ENCODE results near the gene TMEM151B. TPM values are rescaled to one million over a fixed set of nuclear protein-coding genes. Genes with fewer than 3 reads are reported as not detected.

The TMEM151B gene
- total RNA-seq, 4 donors from 2014 or later, result 0.14 to 3.8 (median 1.7) TPM

DNA sequence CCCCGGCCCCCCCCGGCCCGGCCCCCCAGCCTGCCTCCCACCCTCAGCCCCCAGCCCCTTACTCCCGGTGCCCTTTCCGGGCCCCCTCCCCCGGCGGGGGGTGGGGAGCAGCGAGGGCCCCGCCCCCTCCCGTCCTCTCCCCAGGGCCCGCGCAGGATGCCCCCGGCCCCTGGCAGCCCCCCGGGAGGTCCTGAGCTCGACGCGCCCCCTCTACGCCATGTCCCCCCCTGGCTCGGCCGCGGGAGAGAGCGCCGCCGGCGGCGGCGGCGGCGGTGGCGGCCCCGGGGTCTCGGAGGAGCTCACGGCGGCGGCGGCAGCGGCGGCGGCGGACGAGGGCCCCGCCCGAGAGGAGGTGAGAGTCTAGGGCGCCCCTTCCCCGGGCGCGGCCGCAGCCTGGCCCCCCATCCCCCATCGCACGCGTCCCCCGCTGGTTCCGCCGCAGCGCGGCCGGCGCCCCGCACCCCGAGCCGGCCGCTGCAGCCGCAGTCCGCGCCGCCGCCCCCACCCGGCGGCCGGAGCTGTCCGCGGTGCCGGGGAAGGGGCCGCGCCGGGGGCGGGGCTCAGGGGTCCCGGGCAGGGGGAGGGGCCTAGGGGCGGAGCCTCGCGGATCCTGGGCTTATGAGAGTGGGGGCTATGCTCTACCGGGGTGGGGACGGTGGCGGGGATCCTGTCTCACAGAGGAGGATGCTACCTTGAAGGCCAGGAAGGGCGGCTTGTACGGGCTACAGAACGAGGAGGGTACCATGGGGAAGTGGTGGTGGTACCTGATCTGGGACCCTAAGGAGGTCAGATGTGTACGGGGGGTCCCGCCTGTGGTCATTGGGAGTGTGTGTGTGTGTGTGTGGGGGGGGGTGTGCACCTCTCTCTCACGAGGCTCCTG, 516 bp downstream of the TMEM151B start:
- Histone ChIP-seq H3K36me3 (no peaks in the 10 kb centered on the region), H3K4me1 (peaks cover 0 to 14% (median 7%) of the 10 kb centered on the region in 4 donors), H3K4me3 (peak overlapping the region in 3 of 4 donors; percentile 26 to 50 (median 38)), H3K27me3 (peaks cover 75% of the 10 kb centered on the region), H3K27ac (no peak overlapping the region), H3K9me3 (no peaks in the 10 kb centered on the region)
- WGBS, 2 donors (ENCODE audit: low coverage in 1 of 2), result 14% methylated on average over 11 of the region's 90 CpGs; no CpG with 5 or more reads in 1 of the 2 donors
- TF ChIP-seq EP300 (IDR thresholded peaks at IDR 0.05; ENCODE audit: low read depth), result no peak
- in situ Hi-C loops (cut with MboI; ENCODE audit: low pct_ligation_motif_present in 1 of 4, low pct_unique_long_range_greater_than_20kb in 1 of 4, low sequenced_read_pairs in 3 of 4) (no loop called here), intact Hi-C loops (cut with DNase I; ENCODE audit: low total_unique reads) (loop anchor here (10.0 kb wide), 1 partner anchor 64 kb away; no protein-coding TSS in a partner anchor)
- DNase-seq, result no peak

DNA sequence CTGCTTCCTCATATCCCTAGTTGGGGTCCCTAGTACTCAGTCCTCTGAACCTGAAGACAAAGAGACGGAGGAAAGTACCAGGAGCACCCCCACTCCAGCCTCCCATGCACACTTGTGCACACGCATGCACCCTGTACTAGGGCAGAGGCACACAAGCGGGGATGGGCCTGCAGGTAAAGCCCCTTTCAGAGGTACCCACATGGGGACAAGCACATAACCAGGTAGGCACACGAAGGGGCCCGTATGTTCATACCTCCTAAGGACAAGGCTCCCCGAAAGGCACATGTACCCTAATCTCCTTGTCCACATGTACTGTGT, 1.1 kb downstream of the TMEM151B start:
- Histone ChIP-seq H3K4me1 (peaks cover 0 to 17% (median 13%) of the 10 kb centered on the region in 4 donors), H3K27me3 (peaks cover 81% of the 10 kb centered on the region), H3K36me3 (no peaks in the 10 kb centered on the region), H3K27ac (no peak overlapping the region), H3K9me3 (no peaks in the 10 kb centered on the region), H3K4me3 (no peak overlapping the region)
- in situ Hi-C loops (cut with MboI; ENCODE audit: low pct_ligation_motif_present in 1 of 4, low pct_unique_long_range_greater_than_20kb in 1 of 4, low sequenced_read_pairs in 3 of 4) (no loop called here), intact Hi-C loops (cut with DNase I; ENCODE audit: low total_unique reads) (loop anchor here (10.0 kb wide), 1 partner anchor 63 kb away; no protein-coding TSS in a partner anchor)
- no peak for DNase-seq
- TF ChIP-seq EP300 (IDR thresholded peaks at IDR 0.05; ENCODE audit: low read depth) (no peak), POLR2AphosphoS5 (IDR thresholded peaks at IDR 0.05) (no peak), POLR2A (IDR thresholded peaks at IDR 0.05) (no peak)
- TF ChIP-seq, protein P1, sequence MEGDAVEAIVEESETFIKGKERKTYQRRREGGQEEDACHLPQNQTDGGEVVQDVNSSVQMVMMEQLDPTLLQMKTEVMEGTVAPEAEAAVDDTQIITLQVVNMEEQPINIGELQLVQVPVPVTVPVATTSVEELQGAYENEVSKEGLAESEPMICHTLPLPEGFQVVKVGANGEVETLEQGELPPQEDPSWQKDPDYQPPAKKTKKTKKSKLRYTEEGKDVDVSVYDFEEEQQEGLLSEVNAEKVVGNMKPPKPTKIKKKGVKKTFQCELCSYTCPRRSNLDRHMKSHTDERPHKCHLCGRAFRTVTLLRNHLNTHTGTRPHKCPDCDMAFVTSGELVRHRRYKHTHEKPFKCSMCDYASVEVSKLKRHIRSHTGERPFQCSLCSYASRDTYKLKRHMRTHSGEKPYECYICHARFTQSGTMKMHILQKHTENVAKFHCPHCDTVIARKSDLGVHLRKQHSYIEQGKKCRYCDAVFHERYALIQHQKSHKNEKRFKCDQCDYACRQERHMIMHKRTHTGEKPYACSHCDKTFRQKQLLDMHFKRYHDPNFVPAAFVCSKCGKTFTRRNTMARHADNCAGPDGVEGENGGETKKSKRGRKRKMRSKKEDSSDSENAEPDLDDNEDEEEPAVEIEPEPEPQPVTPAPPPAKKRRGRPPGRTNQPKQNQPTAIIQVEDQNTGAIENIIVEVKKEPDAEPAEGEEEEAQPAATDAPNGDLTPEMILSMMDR (IDR thresholded peaks at IDR 0.05), result no peak
- WGBS, 2 donors (ENCODE audit: low coverage in 1 of 2), result 82% methylated on average over 6 of the region's 6 CpGs; no CpG with 5 or more reads in 1 of the 2 donors

DNA sequence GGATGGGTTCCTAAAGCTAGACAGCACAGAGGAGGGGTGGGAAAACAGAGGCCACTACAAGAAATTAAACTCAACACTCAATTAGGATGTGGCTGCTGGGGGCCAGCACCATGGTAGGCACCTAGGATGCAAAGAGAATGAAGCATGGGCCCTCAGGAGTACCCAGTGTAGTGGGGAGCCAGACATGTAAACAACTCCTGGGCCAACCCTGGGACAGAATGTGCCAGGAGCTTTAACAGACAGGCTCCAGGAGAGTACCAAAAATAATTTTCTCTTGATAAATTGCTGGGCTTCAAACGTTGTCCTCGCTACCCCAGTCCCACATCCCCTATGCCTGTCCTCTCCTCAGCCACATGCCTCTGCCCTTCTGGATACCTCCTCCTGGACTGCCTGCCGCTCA, 1.7 kb downstream of the TMEM151B start:
- DNase-seq, result no peak
- TF ChIP-seq EP300 (IDR thresholded peaks at IDR 0.05; ENCODE audit: low read depth) (no peak), POLR2AphosphoS5 (IDR thresholded peaks at IDR 0.05) (no peak), POLR2A (IDR thresholded peaks at IDR 0.05) (no peak)
- TF ChIP-seq, protein P1 (IDR thresholded peaks at IDR 0.05), result no peak
- Histone ChIP-seq H3K4me1 (peaks cover 0 to 18% (median 14%) of the 10 kb centered on the region in 4 donors), H3K27me3 (peaks cover 86% of the 10 kb centered on the region), H3K36me3 (no peaks in the 10 kb centered on the region), H3K27ac (no peak overlapping the region), H3K4me3 (no peak overlapping the region), H3K9me3 (no peaks in the 10 kb centered on the region)
- intact Hi-C loops (cut with DNase I; ENCODE audit: low total_unique reads), result loop anchor here (10.0 kb wide), 1 partner anchor 63 kb away; no protein-coding TSS in a partner anchor
- in situ Hi-C loops (cut with MboI; ENCODE audit: low pct_ligation_motif_present in 1 of 4, low pct_unique_long_range_greater_than_20kb in 1 of 4, low sequenced_read_pairs in 3 of 4), result no loop called here
- WGBS, 2 donors (ENCODE audit: low coverage in 1 of 2), result 44 to 64% methylated on average over 2 to 3 of the region's 3 CpGs

DNA sequence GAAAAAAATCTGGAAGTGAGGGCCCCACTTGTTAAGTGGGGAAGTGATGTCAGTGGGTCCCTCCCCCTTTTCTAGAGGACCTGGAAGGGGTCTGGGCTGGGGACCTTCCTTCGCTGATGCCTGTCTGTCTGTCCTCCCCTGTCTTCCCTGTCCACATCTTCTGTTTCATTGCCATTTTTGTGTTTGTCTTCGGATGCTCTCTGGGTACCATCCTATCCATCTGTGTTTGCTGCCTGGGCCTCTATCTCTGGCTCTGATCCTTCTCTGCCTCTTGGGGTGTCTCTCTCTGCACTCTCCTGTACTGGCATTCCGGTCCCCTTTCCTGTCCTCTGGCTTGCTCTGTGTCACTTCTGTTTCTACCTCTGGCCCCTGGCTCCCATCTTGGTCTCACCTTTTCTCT, 2.3 kb downstream of the TMEM151B start:
- Histone ChIP-seq H3K36me3 (no peaks in the 10 kb centered on the region), H3K4me3 (no peak overlapping the region), H3K4me1 (peaks cover 0 to 18% (median 14%) of the 10 kb centered on the region in 4 donors), H3K27me3 (peaks cover 92% of the 10 kb centered on the region), H3K9me3 (no peaks in the 10 kb centered on the region), H3K27ac (no peak overlapping the region)
- intact Hi-C loops (cut with DNase I; ENCODE audit: low total_unique reads) (loop anchor here (10.0 kb wide), 1 partner anchor 62 kb away; no protein-coding TSS in a partner anchor), in situ Hi-C loops (cut with MboI; ENCODE audit: low pct_ligation_motif_present in 1 of 4, low pct_unique_long_range_greater_than_20kb in 1 of 4, low sequenced_read_pairs in 3 of 4) (no loop called here)
- TF ChIP-seq EP300 (IDR thresholded peaks at IDR 0.05; ENCODE audit: low read depth) (no peak), POLR2AphosphoS5 (IDR thresholded peaks at IDR 0.05) (no peak), POLR2A (IDR thresholded peaks at IDR 0.05) (no peak)
- TF ChIP-seq, protein P1 (IDR thresholded peaks at IDR 0.05), result no peak
- DNase-seq, result no peak
- WGBS, 2 donors (ENCODE audit: low coverage in 1 of 2), result 60 to 88% methylated on average over 1 to 3 of the region's 3 CpGs

Data from transverse colon (tissue), 4 donors.